K562 (cell line): ENCODE results near the gene ECM1. TPM values are rescaled to one million over a fixed set of nuclear protein-coding genes. Genes with fewer than 3 reads are reported as not detected.

ENCODE experiments used
- GABPA ChIP-seq: fragments of 200-800 bp; sonication (Bioruptor generic); conservative IDR thresholded peaks from 2 replicates; pipeline ENCODE4 v1.6.1; 2016; ENCODE audit warnings: low read depth, missing genetic modification characterization, missing compliant biosample characterization
- TFAP4 ChIP-seq: sonication (generic); formaldehyde crosslinking; IDR thresholded peaks from 2 replicates; pipeline ENCODE4 v1.8.0; 2022; ENCODE audit warnings: missing genetic modification reagents, mild to moderate bottlenecking, moderate library complexity, borderline replicate concordance
- ZNF407 ChIP-seq: fragments of 450-650 bp; IDR thresholded peaks from 2 replicates; pipeline ENCODE4 v1.6.1; 2016; ENCODE audit warnings: low read depth
- polyA plus RNA-seq, 8 experiments: library from polyadenylated mRNA; depleted of rRNA in 4 of 8; stranded (reverse) in 5 of 8; unstranded in 3 of 8; fragments of >200 nt; fragmentation: Nextera tagmentation in 2 of 8; fragmentation: Illumina TruSeq in 1 of 8; extraction: Ambion mirVana in 2 of 8; extraction: Trizol in 1 of 8; gene quantifications; 2 replicates each; pipeline versions ENCODE4 v1.2.1 to v1.2.3, GENCODE V29; 2011 to 2014; ENCODE audit warnings: inconsistent platforms in 1 of 8, missing spikeins in 1 of 8
- total RNA-seq, 7 experiments: library from RNA; depleted of rRNA in 6 of 7; stranded (reverse); fragments of >200 nt in 6 of 7; fragmentation: Illumina TruSeq in 2 of 7; extraction: Trizol in 2 of 7; gene quantifications; 2 replicates each; pipeline versions ENCODE4 v1.2.1 to v1.2.3, GENCODE V29; 2011 to 2021; ENCODE audit warnings: low replicate concordance in 1 of 7
- TF ChIP-seq, protein P1 (sequence below): sonication (generic); formaldehyde crosslinking; IDR thresholded peaks from 2 replicates; pipeline ENCODE4 v1.4.0; 2020; ENCODE audit warnings: mild to moderate bottlenecking, missing genetic modification reagents
- TF ChIP-seq, protein P2 (sequence below), 2 experiments: IDR thresholded peaks in 1 of 2; conservative IDR thresholded peaks in 1 of 2; 2 replicates each; pipeline ENCODE4 v1.6.1; 2016; ENCODE audit warnings: low read depth in 2 of 2, mild to moderate bottlenecking in 1 of 2, missing compliant biosample characterization in 1 of 2, missing genetic modification characterization in 1 of 2, moderate library complexity in 1 of 2
- TF ChIP-seq, protein P3 (sequence below): sonication (generic); formaldehyde crosslinking; IDR thresholded peaks from 2 replicates; pipeline ENCODE4 v1.8.0; 2022; ENCODE audit warnings: missing genetic modification reagents, mild to moderate bottlenecking, borderline replicate concordance

ECM1 gene
- total and polyA plus RNA-seq, 9 of the 15 experiments (the other 6 are each of a cell fraction or from before 2014, with no cell fraction given): 6.6 to 52.2 (median 12.8) TPM

DNA sequence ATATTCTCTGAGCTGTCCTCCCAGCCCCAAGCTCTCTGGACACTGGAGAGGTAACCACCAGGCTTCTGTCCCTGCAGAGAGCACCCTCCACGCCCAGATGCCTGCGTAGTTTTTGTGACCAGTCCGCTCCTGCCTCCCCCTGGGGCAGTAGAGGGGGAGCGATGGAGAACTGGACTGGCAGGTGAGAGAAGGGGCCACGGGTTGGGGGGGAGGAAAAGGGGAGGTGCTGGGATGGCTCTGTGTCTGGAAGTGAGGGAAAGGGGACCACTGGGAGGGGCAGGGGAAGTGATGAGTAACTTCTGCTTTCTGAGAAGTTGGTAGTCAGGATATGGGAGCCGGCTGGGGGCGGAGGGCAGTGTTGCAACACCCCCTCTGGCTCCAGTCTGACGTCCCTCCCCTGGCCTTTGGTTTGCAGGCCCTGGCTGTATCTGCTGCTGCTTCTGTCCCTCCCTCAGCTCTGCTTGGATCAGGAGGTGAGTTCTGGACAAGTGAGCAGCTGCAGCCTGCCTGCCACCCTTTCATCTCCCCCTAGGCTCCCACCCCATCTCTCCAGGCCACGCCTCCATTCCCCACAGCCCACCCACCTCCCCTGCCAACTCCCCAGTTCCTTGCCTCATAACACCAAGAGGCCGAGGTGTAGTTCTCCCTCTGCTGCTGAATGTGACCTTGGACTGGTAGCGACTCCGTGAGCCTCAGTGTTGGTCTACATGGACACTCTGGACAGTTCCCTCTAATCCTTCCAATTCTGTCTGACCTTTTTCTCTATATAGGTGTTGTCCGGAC, 44.4 kb downstream of the ECM1 start (continued):
- TF ChIP-seq, protein P1, sequence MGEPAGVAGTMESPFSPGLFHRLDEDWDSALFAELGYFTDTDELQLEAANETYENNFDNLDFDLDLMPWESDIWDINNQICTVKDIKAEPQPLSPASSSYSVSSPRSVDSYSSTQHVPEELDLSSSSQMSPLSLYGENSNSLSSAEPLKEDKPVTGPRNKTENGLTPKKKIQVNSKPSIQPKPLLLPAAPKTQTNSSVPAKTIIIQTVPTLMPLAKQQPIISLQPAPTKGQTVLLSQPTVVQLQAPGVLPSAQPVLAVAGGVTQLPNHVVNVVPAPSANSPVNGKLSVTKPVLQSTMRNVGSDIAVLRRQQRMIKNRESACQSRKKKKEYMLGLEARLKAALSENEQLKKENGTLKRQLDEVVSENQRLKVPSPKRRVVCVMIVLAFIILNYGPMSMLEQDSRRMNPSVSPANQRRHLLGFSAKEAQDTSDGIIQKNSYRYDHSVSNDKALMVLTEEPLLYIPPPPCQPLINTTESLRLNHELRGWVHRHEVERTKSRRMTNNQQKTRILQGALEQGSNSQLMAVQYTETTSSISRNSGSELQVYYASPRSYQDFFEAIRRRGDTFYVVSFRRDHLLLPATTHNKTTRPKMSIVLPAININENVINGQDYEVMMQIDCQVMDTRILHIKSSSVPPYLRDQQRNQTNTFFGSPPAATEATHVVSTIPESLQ: no peak
- TF ChIP-seq GABPA (tag): peak; percentile 49; the same call in 1 of the 2 replicates
- peak; percentile 65; the same call in 1 of the 2 replicates for TF ChIP-seq TFAP4 (CRISPR knock-in tag)
- TF ChIP-seq, protein P2, sequence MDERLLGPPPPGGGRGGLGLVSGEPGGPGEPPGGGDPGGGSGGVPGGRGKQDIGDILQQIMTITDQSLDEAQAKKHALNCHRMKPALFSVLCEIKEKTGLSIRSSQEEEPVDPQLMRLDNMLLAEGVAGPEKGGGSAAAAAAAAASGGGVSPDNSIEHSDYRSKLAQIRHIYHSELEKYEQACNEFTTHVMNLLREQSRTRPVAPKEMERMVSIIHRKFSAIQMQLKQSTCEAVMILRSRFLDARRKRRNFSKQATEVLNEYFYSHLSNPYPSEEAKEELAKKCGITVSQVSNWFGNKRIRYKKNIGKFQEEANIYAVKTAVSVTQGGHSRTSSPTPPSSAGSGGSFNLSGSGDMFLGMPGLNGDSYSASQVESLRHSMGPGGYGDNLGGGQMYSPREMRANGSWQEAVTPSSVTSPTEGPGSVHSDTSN (CRISPR knock-in tag; IDR thresholded peaks at IDR 0.05; ENCODE audit: low read depth): no peak
- TF ChIP-seq, protein P2 (tag; conservative IDR thresholded peaks at IDR 0.05; ENCODE audit: low read depth): 0 out of 2 replicates have a peak, but pooled peaks have one; percentile 11
- TF ChIP-seq, protein P3, sequence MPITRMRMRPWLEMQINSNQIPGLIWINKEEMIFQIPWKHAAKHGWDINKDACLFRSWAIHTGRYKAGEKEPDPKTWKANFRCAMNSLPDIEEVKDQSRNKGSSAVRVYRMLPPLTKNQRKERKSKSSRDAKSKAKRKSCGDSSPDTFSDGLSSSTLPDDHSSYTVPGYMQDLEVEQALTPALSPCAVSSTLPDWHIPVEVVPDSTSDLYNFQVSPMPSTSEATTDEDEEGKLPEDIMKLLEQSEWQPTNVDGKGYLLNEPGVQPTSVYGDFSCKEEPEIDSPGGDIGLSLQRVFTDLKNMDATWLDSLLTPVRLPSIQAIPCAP: no peak
- TF ChIP-seq ZNF407: peak; percentile 79
